Trophoblast cell (in vitro differentiated cells and primary cell): ENCODE measurements around the gene HOXA10.

ENCODE experiments used
- DNase-seq, 2 donors: peaks; one replicate each; pipeline ENCODE4 v3.0.0-alpha.2; 2016
- H2AFZ ChIP-seq: 2 replicates; pipeline ENCODE4 v1.6.1; 2013; ENCODE audit warnings: low read length, moderate library complexity, mild to moderate bottlenecking; ENCODE audit not compliant: insufficient read depth, poor library complexity
- H2AK5ac ChIP-seq: 2 replicates; pipeline ENCODE4 v1.6.1; 2013; ENCODE audit warnings: mild to moderate bottlenecking, low read length
- H2BK120ac ChIP-seq: 2 replicates; pipeline ENCODE4 v1.6.1; 2013; ENCODE audit warnings: low read length, mild to moderate bottlenecking, moderate library complexity; ENCODE audit not compliant: insufficient read depth, poor library complexity
- H2BK12ac ChIP-seq: 2 replicates; pipeline ENCODE4 v1.6.1; 2013; ENCODE audit warnings: mild to moderate bottlenecking, low read length, moderate library complexity
- H2BK5ac ChIP-seq: 2 replicates; pipeline ENCODE4 v1.6.1; 2013; ENCODE audit warnings: low read length, low read depth, moderate library complexity, mild to moderate bottlenecking; ENCODE audit not compliant: poor library complexity
- H3K14ac ChIP-seq: 2 replicates; pipeline ENCODE4 v1.6.1; 2013; ENCODE audit warnings: mild to moderate bottlenecking, low read length
- H3K18ac ChIP-seq: 2 replicates; pipeline ENCODE4 v1.6.1; 2013; ENCODE audit warnings: mild to moderate bottlenecking, low read length
- H3K23ac ChIP-seq: 2 replicates; pipeline ENCODE4 v1.6.1; 2013; ENCODE audit warnings: low read length
- H3K27ac ChIP-seq: 2 replicates; pipeline ENCODE4 v1.5.1; 2013; ENCODE audit warnings: low read depth, mild to moderate bottlenecking, inconsistent platforms, low read length, moderate library complexity
- H3K27me3 ChIP-seq: 2 replicates; pipeline ENCODE4 v1.6.1; 2013; ENCODE audit warnings: inconsistent platforms, mild to moderate bottlenecking, low read length, moderate library complexity; ENCODE audit not compliant: insufficient read depth
- H3K36me3 ChIP-seq, 2 experiments: 1 replicate in 1 of 2; 2 replicates in 1 of 2; pipeline ENCODE4 v1.6.1; 2013; ENCODE audit warnings: low read length in 2 of 2, mild to moderate bottlenecking in 2 of 2, moderate library complexity in 1 of 2; ENCODE audit not compliant: insufficient read depth in 2 of 2, control insufficient read depth in 1 of 2
- H3K4ac ChIP-seq: 2 replicates; pipeline ENCODE4 v1.6.1; 2013; ENCODE audit warnings: low read depth, mild to moderate bottlenecking, low read length, moderate library complexity
- H3K4me1 ChIP-seq, 2 experiments: 1 replicate in 1 of 2; 2 replicates in 1 of 2; pipeline ENCODE4 v1.6.1; 2013; ENCODE audit warnings: low read length in 2 of 2, mild to moderate bottlenecking in 2 of 2, moderate library complexity in 1 of 2; ENCODE audit not compliant: insufficient read depth in 2 of 2, control insufficient read depth in 1 of 2
- H3K4me2 ChIP-seq: 2 replicates; pipeline ENCODE4 v1.6.1; 2013; ENCODE audit warnings: inconsistent platforms, mild to moderate bottlenecking, low read length, moderate library complexity
- H3K4me3 ChIP-seq: 2 replicates; pipeline ENCODE4 v1.5.1; 2013; ENCODE audit warnings: mild to moderate bottlenecking, low read depth, low read length, inconsistent platforms
- H3K79me1 ChIP-seq: one replicate; pipeline ENCODE4 v1.6.1; 2013; ENCODE audit warnings: low read length
- H3K79me2 ChIP-seq: 2 replicates; pipeline ENCODE4 v1.6.1; 2013; ENCODE audit warnings: low read length, mild to moderate bottlenecking; ENCODE audit not compliant: control insufficient read depth, insufficient read depth, poor library complexity
- H3K9ac ChIP-seq: 2 replicates; pipeline ENCODE4 v1.6.1; 2013; ENCODE audit warnings: mild to moderate bottlenecking, low read length
- H3K9me3 ChIP-seq: 2 replicates; pipeline ENCODE4 v1.6.1; 2013; ENCODE audit warnings: low read depth, mild to moderate bottlenecking, control low read depth, inconsistent platforms, low read length; ENCODE audit not compliant: insufficient read depth
- H4K12ac ChIP-seq: 2 replicates; pipeline ENCODE4 v1.6.1; 2013; ENCODE audit warnings: low read depth, mild to moderate bottlenecking, low read length, moderate library complexity
- H4K8ac ChIP-seq: 2 replicates; pipeline ENCODE4 v1.6.1; 2013; ENCODE audit warnings: low read depth, mild to moderate bottlenecking, low read length, moderate library complexity
- H4K91ac ChIP-seq: one replicate; pipeline ENCODE4 v1.6.1; 2013; ENCODE audit warnings: low read depth, mild to moderate bottlenecking, low read length, moderate library complexity
- WGBS: extraction: QIAGEN DNeasy Blood & Tissue Kit; methylation state at CpG from one replicate; pipeline ENCODE4 v1.1.7; 2013; ENCODE audit warnings: missing lambda C conversion rate; ENCODE audit not compliant: insufficient read length, insufficient coverage; ENCODE audit errors: extremely low coverage; 5-methylcytosine and 5-hydroxymethylcytosine counted together

HOXA10 gene

DNA sequence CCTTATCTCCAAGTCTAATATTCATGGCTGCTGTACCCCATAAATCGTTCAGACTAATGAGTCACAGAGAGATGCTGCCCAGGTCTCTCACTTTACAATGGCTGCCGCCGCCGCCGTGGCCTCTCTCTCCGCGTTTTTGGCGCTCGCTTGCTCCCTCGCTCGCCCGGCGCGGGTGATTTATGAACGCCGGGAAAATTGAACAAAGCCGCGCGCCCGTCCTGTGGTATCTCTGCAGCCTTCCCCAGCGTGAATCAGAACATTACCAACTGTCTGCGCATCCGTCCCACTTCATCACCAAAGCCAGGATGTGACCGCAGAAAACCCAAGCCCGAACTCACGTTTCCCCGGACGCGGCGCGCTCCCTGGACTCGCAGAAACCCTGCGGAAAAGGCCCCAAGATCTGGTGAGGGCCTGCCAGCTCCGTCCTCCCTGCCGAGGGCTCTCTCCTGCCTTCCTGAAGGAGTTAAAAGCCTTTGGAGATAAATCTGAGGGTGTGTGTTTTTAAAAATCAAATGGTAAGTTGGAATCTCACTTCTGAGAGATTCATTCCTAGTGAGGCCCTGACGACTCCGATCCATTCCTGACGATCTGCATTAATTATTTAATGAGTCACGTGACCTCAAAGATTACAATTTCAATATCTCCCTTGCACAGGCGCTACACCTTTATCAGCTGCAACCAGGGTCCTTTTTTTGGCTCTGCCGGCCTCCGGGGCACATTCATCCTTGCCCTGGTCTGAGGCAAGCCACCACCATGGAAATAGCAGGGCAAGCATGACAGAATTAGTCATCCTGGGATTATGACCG, 49.8 kb downstream of the HOXA10 start:
- no peak for DNase-seq
- H2BK120ac ChIP-seq, result no peak overlapping the region
- H3K4me2 ChIP-seq, result no peak overlapping the region
- no peak overlapping the region for H4K12ac ChIP-seq
- H3K23ac ChIP-seq, result no peak overlapping the region
- H3K27me3 ChIP-seq, result peaks cover 88% of the 10 kb centered on the region
- H2AFZ ChIP-seq, result no peak overlapping the region
- no peak overlapping the region for H3K9ac ChIP-seq
- WGBS, result no CpG with 5 or more reads among the region's 43 CpGs
- H4K8ac ChIP-seq, result no peak overlapping the region
- no peak overlapping the region for H3K18ac ChIP-seq
- H3K4ac ChIP-seq, result no peak overlapping the region
- H3K14ac ChIP-seq, result no peak overlapping the region
- H3K36me3 ChIP-seq, result no peaks in the 10 kb centered on the region
- H3K27ac ChIP-seq, result no peak overlapping the region
- H4K91ac ChIP-seq, result no peak overlapping the region
- no peaks in the 10 kb centered on the region for H3K4me1 ChIP-seq
- H3K79me1 ChIP-seq, result no peaks in the 10 kb centered on the region
- H3K79me2 ChIP-seq, result no peaks in the 10 kb centered on the region
- H2BK5ac ChIP-seq, result no peak overlapping the region
- no peak overlapping the region for H2AK5ac ChIP-seq
- no peak overlapping the region for H3K4me3 ChIP-seq
- H2BK12ac ChIP-seq, result no peak overlapping the region
- peaks cover 14% of the 10 kb centered on the region for H3K9me3 ChIP-seq

DNA sequence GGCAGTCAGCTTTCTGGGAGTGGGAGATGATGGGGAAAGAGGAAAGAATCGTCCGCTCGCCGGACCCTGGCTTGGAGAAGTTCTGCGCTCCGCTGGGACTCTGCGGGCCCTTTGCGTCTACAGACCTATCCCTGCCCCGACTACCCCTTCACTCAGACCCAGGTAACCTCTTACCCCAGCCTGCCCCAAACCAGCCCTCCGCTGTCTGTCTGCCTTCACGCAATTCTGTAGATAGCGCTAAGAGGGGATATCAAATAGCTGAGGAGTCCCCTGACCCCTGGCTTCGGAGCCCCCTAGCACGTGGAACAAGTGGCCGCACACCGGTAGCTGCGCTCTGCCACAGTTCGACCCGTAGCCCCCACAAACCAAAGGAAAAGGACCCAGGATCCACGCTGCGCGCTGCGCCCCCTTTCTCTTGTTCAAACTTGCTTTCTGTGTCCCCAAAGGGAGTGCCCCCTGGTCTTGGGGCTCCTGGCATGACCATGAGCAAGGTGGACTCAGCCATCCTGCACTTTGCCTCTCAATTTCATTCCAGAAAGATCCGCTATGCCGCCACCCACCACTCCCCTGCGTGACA, 50.6 kb downstream of the HOXA10 start:
- Histone ChIP-seq H3K14ac (no peak overlapping the region), H3K27ac (no peak overlapping the region), H3K9ac (no peak overlapping the region), H3K27me3 (peaks cover 86% of the 10 kb centered on the region), H4K12ac (no peak overlapping the region), H3K4me3 (no peak overlapping the region), H3K79me1 (no peaks in the 10 kb centered on the region), H3K79me2 (no peaks in the 10 kb centered on the region), H2AK5ac (no peak overlapping the region), H3K36me3 (no peaks in the 10 kb centered on the region), H3K18ac (no peak overlapping the region), H2BK5ac (no peak overlapping the region), H3K9me3 (peaks cover 11% of the 10 kb centered on the region), H4K8ac (no peak overlapping the region), H3K4me2 (no peak overlapping the region), H3K4me1 (no peaks in the 10 kb centered on the region), H2AFZ (no peak overlapping the region), H4K91ac (no peak overlapping the region), H2BK120ac (no peak overlapping the region), H3K4ac (no peak overlapping the region), H2BK12ac (no peak overlapping the region), H3K23ac (no peak overlapping the region)
- no peak for DNase-seq
- no CpG with 5 or more reads among the region's 26 CpGs for WGBS

DNA sequence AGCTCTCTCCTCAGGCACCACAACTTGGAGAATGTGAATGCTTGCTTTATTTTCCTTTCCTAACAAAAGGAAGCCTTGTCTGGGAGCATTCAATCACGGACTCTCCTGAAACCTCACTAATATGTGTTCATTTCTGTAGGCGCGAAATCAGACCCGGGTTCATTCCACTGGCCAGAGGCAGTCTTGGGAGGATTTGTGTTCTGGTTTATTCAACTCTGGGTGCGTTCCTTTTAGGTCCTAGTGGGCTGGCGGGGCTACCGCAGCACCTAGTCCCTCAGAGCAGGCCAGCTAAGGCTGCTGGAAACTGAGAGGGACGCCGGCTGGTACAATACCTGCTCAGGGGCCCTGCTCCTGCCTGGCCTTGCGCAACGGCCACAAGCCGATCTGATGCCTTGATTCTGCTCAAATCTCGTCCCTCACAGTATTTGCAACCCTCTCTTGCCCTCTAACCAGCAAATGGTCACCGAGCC, 51.1 kb downstream of the HOXA10 start:
- no peak overlapping the region for H4K8ac ChIP-seq
- no peak overlapping the region for H3K23ac ChIP-seq
- no peaks in the 10 kb centered on the region for H3K36me3 ChIP-seq
- H3K9me3 ChIP-seq, result peaks cover 11% of the 10 kb centered on the region
- H3K18ac ChIP-seq, result no peak overlapping the region
- no peak overlapping the region for H4K91ac ChIP-seq
- no peaks in the 10 kb centered on the region for H3K79me1 ChIP-seq
- H3K4me1 ChIP-seq, result no peaks in the 10 kb centered on the region
- H3K27me3 ChIP-seq, result peaks cover 85% of the 10 kb centered on the region
- H3K9ac ChIP-seq, result no peak overlapping the region
- no peak overlapping the region for H3K4ac ChIP-seq
- H3K4me2 ChIP-seq, result no peak overlapping the region
- no peak overlapping the region for H4K12ac ChIP-seq
- H2AFZ ChIP-seq, result no peak overlapping the region
- no peak for DNase-seq
- H3K27ac ChIP-seq, result no peak overlapping the region
- no peak overlapping the region for H2BK5ac ChIP-seq
- no CpG with 5 or more reads among the region's 14 CpGs for WGBS
- no peak overlapping the region for H3K4me3 ChIP-seq
- H2BK120ac ChIP-seq, result no peak overlapping the region
- H2BK12ac ChIP-seq, result no peak overlapping the region
- no peaks in the 10 kb centered on the region for H3K79me2 ChIP-seq
- H3K14ac ChIP-seq, result no peak overlapping the region
- no peak overlapping the region for H2AK5ac ChIP-seq

DNA sequence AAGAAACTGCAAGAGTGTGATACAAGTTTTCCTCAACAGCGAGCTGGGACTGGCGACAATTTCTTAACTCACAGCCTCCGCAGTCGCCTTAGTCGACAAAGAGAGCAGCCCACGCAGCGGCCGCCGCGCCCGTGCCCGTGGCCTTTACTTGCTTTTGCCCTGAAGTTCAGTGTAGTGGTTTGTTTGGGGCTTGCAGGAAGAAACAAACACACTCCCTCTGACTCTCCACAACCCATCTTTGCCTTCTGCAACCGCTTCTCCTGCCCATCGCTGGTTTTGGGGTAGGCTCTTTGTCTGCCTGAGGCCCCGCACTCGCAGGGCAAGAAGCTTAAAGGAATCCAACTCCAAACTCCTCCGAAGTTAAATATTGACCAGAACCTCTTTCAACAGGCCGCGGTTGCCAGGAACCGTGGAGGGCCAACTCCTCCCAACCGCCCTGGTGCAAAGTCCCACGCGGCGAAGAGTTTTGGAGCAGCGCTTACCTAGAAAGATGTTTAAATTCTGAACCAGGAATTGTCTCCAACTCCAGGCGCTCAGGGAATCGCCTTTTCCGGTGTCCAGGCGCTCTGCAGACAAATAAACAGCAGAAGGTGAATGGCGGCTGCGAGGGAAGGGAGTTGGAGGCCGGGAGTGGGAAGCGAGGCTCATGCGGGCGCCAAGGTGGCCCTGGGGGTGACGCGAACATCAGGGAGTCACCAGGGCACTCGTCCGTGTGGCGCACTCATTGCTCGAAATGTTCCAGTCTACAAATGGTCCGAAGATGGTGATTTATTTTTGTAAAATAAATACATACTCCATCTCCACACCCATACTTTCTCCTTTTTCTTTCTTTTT, 51.8 kb downstream of the HOXA10 start:
- no peaks in the 10 kb centered on the region for H3K79me1 ChIP-seq
- no peak overlapping the region for H3K23ac ChIP-seq
- H3K4ac ChIP-seq, result no peak overlapping the region
- WGBS, result no CpG with 5 or more reads among the region's 42 CpGs
- no peaks in the 10 kb centered on the region for H3K79me2 ChIP-seq
- peaks cover 11% of the 10 kb centered on the region for H3K9me3 ChIP-seq
- no peaks in the 10 kb centered on the region for H3K36me3 ChIP-seq
- no peak for DNase-seq
- H2AK5ac ChIP-seq, result no peak overlapping the region
- no peaks in the 10 kb centered on the region for H3K4me1 ChIP-seq
- no peak overlapping the region for H3K9ac ChIP-seq
- no peak overlapping the region for H4K8ac ChIP-seq
- H3K14ac ChIP-seq, result no peak overlapping the region
- H4K12ac ChIP-seq, result no peak overlapping the region
- H2AFZ ChIP-seq, result no peak overlapping the region
- H2BK12ac ChIP-seq, result no peak overlapping the region
- no peak overlapping the region for H2BK5ac ChIP-seq
- no peak overlapping the region for H4K91ac ChIP-seq
- H3K4me2 ChIP-seq, result no peak overlapping the region
- no peak overlapping the region for H2BK120ac ChIP-seq
- no peak overlapping the region for H3K18ac ChIP-seq
- H3K27ac ChIP-seq, result no peak overlapping the region
- peaks cover 88% of the 10 kb centered on the region for H3K27me3 ChIP-seq
- H3K4me3 ChIP-seq, result no peak overlapping the region
